ENCODE results near the gene GPR137B. TPM values are rescaled to one million over a fixed set of nuclear protein-coding genes. Genes with fewer than 3 reads are reported as not detected.

Gene GPR137B
- total RNA-seq, 1 experiment from 2014 or later = 11.4 TPM

GRCh38 chr1:236119943-236120484 lies 22.3 kb upstream of the GPR137B start (continued):
- TF ChIP-seq TCF7L2 (IDR thresholded peaks at IDR 0.05; ENCODE audit: borderline replicate concordance, extremely low read depth, insufficient read depth, insufficient read length) (no peak), ZNF274 (IDR thresholded peaks at IDR 0.05; ENCODE audit: low read depth, low read length) (no peak), CTCF (IDR thresholded peaks at IDR 0.05 in 2 of 3, conservative IDR thresholded peaks at IDR 0.05 in 1 of 3; ENCODE audit: borderline replicate concordance in 1 of 3, insufficient read depth in 1 of 3, low read depth in 2 of 3, low read length in 2 of 3) (no peak)

GRCh38 chr1:236120721-236121153 lies 21.6 kb upstream of the GPR137B start:
- TF ChIP-seq ATF3 (IDR thresholded peaks at IDR 0.05) (no peak), CBX3 (IDR thresholded peaks at IDR 0.05; ENCODE audit: low read depth) (no peak), TCF7L2 (IDR thresholded peaks at IDR 0.05; ENCODE audit: borderline replicate concordance, extremely low read depth, insufficient read depth, insufficient read length) (no peak), MAX (IDR thresholded peaks at IDR 0.05) (no peak), RAD21 (IDR thresholded peaks at IDR 0.05; ENCODE audit: low read depth) (no peak), ZFX (IDR thresholded peaks at IDR 0.05) (no peak), ELF1 (IDR thresholded peaks at IDR 0.05; ENCODE audit: borderline replicate concordance, low read depth) (no peak), SP1 (IDR thresholded peaks at IDR 0.05; ENCODE audit: low read depth) (no peak), YY1 (IDR thresholded peaks at IDR 0.05; ENCODE audit: extremely low read depth, insufficient replicate concordance, low read depth, low read length) (no peak), EGR1 (IDR thresholded peaks at IDR 0.05; ENCODE audit: low read depth) (no peak), ZBTB33 (IDR thresholded peaks at IDR 0.05; ENCODE audit: extremely low read depth, insufficient replicate concordance, low read length) (no peak), EZH2phosphoT487 (IDR thresholded peaks at IDR 0.05; ENCODE audit: borderline replicate concordance) (no peak), EZH2 (IDR thresholded peaks at IDR 0.05) (no peak), SRF (IDR thresholded peaks at IDR 0.05; ENCODE audit: low read depth) (no peak), ZNF274 (IDR thresholded peaks at IDR 0.05; ENCODE audit: low read depth, low read length) (no peak)
- no peak overlapping the region for H3K27ac ChIP-seq (ENCODE audit: low read depth, low read length)
- H3K4me2 ChIP-seq (ENCODE audit: low read length) = no peak overlapping the region
- no peak overlapping the region for H3K9ac ChIP-seq (ENCODE audit: low read length)
- H3K9me3 ChIP-seq (ENCODE audit: control insufficient read depth in 1 of 2, insufficient read depth in 1 of 2, low read depth in 1 of 2, low read length in 2 of 2) = no peaks in the 10 kb centered on the region
- H3K9me2 ChIP-seq (ENCODE audit: insufficient read depth) = no peaks in the 10 kb centered on the region
- ATAC-seq = no peak
- no peaks in the 10 kb centered on the region for H4K20me1 ChIP-seq (ENCODE audit: insufficient read depth)
- H3K27me3 ChIP-seq (ENCODE audit: insufficient read depth, low read length) = no peaks in the 10 kb centered on the region
- H3K79me2 ChIP-seq (ENCODE audit: insufficient read depth, low read length) = no peaks in the 10 kb centered on the region
- H2AFZ ChIP-seq (ENCODE audit: low read depth, low read length, poor library complexity, severe bottlenecking) = no peak overlapping the region
- RAD21 ChIA-PET (ENCODE audit: low non-redundant PET in 1 of 2, low total read pairs in 2 of 2, uncharacterized antibody in 2 of 2, unreplicated experiment in 2 of 2) = no interaction called here
- BruUV-seq (replicated peaks) = no TSS peak
- CTCF ChIA-PET = no interaction called here
- no peaks in the 10 kb centered on the region for H3K4me1 ChIP-seq (ENCODE audit: control insufficient read depth in 1 of 2, insufficient read depth in 2 of 2, low read length in 2 of 2)
- no peak for DNase-seq (ENCODE audit: low read depth, low spot score)
- no peaks in the 10 kb centered on the region for H3K36me3 ChIP-seq (ENCODE audit: control insufficient read depth in 1 of 2, insufficient read depth in 2 of 2, low read length in 2 of 2)
- intact Hi-C loops (cut with micrococcal nuclease) = no loop called here
- POLR2A ChIA-PET = no interaction called here
- no peak overlapping the region for H3K4me3 ChIP-seq (replicated peaks in 1 of 2; ENCODE audit: low read depth in 1 of 2, low read length in 2 of 2)

Measured in HCT116 (cell line).